ENCODE measurements around the gene ASPG. TPM values are rescaled to one million over a fixed set of nuclear protein-coding genes. Genes with fewer than 3 reads are reported as not detected.

Gene ASPG
- total and polyA plus RNA-seq, 2 experiments from 2014 or later: not detected

DNA sequence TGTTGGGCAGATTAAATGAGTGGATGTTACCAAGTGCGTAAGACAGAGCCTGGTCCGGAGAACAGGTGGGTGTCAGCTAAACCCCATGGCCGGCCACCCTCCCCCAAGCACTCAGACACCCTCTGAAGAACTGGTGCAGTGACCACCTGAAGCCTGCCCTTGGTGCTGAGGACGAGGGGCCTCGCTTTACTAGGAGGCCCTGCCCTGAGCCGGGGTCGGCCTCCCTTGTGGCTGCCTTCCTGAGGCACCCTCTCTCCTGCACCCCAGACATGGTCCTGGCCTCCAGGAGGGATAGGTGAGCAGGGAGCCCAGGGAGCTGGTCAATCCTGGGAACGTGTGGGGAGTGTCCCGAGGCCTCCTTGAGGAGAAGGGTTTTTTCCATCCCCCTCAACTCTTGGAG is 48.0 kb downstream of the ASPG start:
- H3K36me3 ChIP-seq (ENCODE audit: low read depth): no peaks in the 10 kb centered on the region
- WGBS, 2 experiments (ENCODE audit: low coverage in 1 of 2, low lambda C conversion rate in 2 of 2, missing lambda C conversion rate in 2 of 2): 51 to 56% methylated on average over 9 of the region's 9 CpGs
- H2AFZ ChIP-seq: no peak overlapping the region
- H3K9ac ChIP-seq: no peak overlapping the region
- no peaks in the 10 kb centered on the region for H4K20me1 ChIP-seq (ENCODE audit: insufficient read depth)
- H3K27me3 ChIP-seq (replicated peaks; ENCODE audit: insufficient read depth): peaks cover 10% of the 10 kb centered on the region; the same call in 1 of the 2 replicates
- TF ChIP-seq EZH2 (IDR thresholded peaks at IDR 0.05; ENCODE audit: insufficient read depth, poor library complexity, severe bottlenecking) (no peak), EZH2phosphoT487 (IDR thresholded peaks at IDR 0.05; ENCODE audit: insufficient read depth, low read depth) (no peak)
- no peaks in the 10 kb centered on the region for H3K9me3 ChIP-seq (ENCODE audit: low read depth)
- H3K9me2 ChIP-seq (ENCODE audit: insufficient read depth): no peaks in the 10 kb centered on the region
- H3K4me3 ChIP-seq: no peak overlapping the region
- no peaks in the 10 kb centered on the region for H3K4me1 ChIP-seq (ENCODE audit: insufficient read depth)
- H3K79me2 ChIP-seq (ENCODE audit: insufficient read depth): no peaks in the 10 kb centered on the region
- DNase-seq: no peak
- in situ Hi-C loops (cut with MboI): loop anchor here (10.0 kb wide), 2 partner anchors 431 to 511 kb away; no protein-coding TSS in a partner anchor
- H3K4me2 ChIP-seq (ENCODE audit: unreplicated experiment): no peak overlapping the region
- H3F3A ChIP-seq (ENCODE audit: insufficient read depth): no peaks in the 10 kb centered on the region
- no peak overlapping the region for H3K27ac ChIP-seq

DNA sequence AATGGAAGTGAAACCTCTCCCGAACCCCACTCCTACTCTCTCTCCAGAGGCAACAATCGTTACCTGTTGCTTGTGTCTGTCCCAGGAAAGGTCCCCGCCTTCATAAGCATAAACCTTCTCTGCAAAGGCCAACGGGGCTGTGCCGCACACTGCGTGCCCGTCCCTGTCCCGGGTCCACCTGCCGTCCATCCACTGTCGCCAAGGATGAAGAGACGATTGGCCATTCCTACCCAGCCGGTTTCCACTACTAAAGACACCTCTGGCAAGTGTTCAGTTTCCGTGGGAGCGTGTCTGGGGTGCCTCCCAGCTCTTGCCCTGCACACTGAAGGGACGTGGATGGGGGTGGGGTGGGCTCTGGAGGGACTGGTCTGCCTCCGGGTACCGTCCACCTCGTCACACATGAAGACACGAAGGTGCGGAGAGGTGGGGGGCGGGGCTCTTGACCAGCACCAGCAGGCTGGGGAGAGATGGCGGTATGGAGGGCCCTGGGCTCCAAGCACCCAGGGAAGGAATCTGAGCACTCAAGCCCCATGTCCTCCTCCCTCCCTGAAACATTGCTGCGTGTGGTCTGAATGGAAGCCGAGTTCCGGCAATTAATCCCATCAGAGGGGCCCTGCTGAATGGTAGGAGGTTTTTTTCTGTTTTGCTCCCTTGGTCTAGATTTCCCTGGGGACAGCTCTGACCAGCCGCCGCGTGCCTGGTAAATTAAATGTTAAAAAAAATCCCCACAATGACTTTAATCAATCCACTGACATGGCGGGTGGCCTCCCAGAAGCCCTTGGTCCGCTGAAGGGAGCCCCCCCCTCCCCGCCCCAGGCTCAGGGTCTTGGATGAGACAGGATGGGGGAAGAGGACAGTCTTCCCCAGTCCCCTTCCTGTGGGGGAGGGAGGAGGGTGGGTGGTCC is 48.8 kb downstream of the ASPG start:
- Histone ChIP-seq H3K4me3 (no peak overlapping the region), H3K36me3 (ENCODE audit: low read depth) (no peaks in the 10 kb centered on the region), H3K4me1 (ENCODE audit: insufficient read depth) (no peaks in the 10 kb centered on the region), H4K20me1 (ENCODE audit: insufficient read depth) (no peaks in the 10 kb centered on the region), H3K9me3 (ENCODE audit: low read depth) (no peaks in the 10 kb centered on the region), H3F3A (ENCODE audit: insufficient read depth) (no peaks in the 10 kb centered on the region), H3K27ac (no peak overlapping the region), H3K9ac (no peak overlapping the region), H2AFZ (no peak overlapping the region), H3K9me2 (ENCODE audit: insufficient read depth) (no peaks in the 10 kb centered on the region), H3K4me2 (ENCODE audit: unreplicated experiment) (no peak overlapping the region), H3K27me3 (replicated peaks; ENCODE audit: insufficient read depth) (peaks cover 10% of the 10 kb centered on the region; the same call in 1 of the 2 replicates), H3K79me2 (ENCODE audit: insufficient read depth) (no peaks in the 10 kb centered on the region)
- in situ Hi-C loops (cut with MboI): loop anchor here (10.0 kb wide), 2 partner anchors 430 to 510 kb away; no protein-coding TSS in a partner anchor
- TF ChIP-seq EZH2 (IDR thresholded peaks at IDR 0.05; ENCODE audit: insufficient read depth, poor library complexity, severe bottlenecking): no peak
- no peak for TF ChIP-seq EZH2phosphoT487 (IDR thresholded peaks at IDR 0.05; ENCODE audit: insufficient read depth, low read depth)
- WGBS, 2 experiments (ENCODE audit: low coverage in 1 of 2, low lambda C conversion rate in 2 of 2, missing lambda C conversion rate in 2 of 2): 49 to 60% methylated on average over 24 to 31 of the region's 31 CpGs
- no peak for DNase-seq

DNA sequence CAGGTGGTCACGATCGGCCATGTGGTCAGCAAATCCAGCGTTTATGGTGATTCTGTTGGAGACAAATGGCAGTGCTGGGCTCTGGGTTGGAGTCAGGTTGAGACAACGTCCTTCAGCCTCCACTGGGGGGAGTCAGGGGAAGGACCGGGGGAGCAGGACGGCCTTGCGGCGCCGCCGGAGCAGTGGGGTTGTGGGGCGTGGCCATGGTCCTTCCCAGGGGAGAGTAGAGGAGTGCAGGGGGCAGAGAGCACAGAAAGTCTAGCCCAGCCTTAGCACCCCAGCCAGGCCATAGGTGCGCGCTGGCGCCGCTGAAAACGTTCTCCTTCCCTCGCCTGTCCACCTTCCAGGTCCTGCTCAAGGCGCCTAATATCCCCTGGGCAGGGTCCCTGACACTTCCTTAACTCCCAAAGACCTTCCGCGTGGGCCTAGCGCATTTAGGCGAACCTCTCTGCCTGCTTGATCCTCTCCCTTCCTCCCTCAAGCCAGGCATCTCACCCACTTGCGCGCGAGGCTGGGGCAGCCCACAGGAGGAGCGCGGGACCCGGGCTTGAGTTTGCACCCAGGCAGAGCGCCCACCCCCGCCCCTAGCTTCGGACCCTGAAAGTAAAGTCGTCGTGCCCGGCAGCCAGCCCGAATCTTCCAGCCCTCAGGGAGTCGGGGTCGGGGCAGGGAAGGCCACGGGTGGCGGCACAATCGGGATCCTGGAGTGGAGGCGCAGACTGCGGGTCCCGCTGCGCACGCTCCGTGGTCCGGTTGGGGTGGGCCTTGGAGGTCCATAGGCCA is 49.8 kb downstream of the ASPG start:
- Histone ChIP-seq H4K20me1 (ENCODE audit: insufficient read depth) (no peaks in the 10 kb centered on the region), H3K4me3 (no peak overlapping the region), H3K4me2 (ENCODE audit: unreplicated experiment) (no peak overlapping the region), H2AFZ (no peak overlapping the region), H3K27me3 (replicated peaks; ENCODE audit: insufficient read depth) (peaks cover 10% of the 10 kb centered on the region; the same call in 1 of the 2 replicates), H3K9me2 (ENCODE audit: insufficient read depth) (no peaks in the 10 kb centered on the region), H3K9ac (no peak overlapping the region), H3K9me3 (ENCODE audit: low read depth) (no peaks in the 10 kb centered on the region), H3K27ac (no peak overlapping the region), H3F3A (ENCODE audit: insufficient read depth) (no peaks in the 10 kb centered on the region), H3K79me2 (ENCODE audit: insufficient read depth) (no peaks in the 10 kb centered on the region), H3K4me1 (ENCODE audit: insufficient read depth) (no peaks in the 10 kb centered on the region), H3K36me3 (ENCODE audit: low read depth) (no peaks in the 10 kb centered on the region)
- in situ Hi-C loops (cut with MboI): loop anchor here (10.0 kb wide), 2 partner anchors 429 to 509 kb away; no protein-coding TSS in a partner anchor
- no peak for TF ChIP-seq EZH2phosphoT487 (IDR thresholded peaks at IDR 0.05; ENCODE audit: insufficient read depth, low read depth)
- TF ChIP-seq EZH2 (IDR thresholded peaks at IDR 0.05; ENCODE audit: insufficient read depth, poor library complexity, severe bottlenecking): peak; percentile 69
- peak; percentile 34 for DNase-seq
- 17 to 21% methylated on average over 47 of the region's 47 CpGs for WGBS, 2 experiments (ENCODE audit: low coverage in 1 of 2, low lambda C conversion rate in 2 of 2, missing lambda C conversion rate in 2 of 2)

DNA sequence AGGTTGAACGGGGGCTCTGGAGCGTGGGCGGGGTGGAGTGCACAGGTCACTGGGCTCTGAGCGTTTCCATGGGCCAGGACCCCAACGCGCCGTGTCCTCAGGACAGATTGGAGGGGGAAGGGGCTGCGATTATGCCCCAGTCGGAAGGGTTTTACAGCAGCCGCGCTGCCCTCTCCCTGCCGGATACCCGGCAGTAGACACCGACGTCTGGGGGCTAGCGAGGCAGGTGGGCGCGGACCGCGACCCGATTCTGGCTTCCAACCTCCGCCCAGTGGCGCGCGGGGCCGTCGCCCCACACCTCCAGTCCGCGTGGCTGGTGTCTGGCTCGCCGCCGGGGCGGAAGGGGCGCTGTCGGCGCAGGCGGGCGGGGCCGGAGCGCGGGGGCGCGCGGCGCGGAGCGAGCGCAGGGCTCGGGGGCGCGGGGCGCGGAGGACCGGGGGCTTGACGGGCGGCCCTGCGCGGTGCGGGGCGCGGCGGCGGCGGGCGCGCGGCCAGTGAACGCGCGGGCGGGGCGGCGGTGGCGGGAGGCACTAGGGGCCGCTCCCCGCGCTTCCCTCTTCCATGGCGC is 50.5 kb downstream of the ASPG start:
- Histone ChIP-seq H3K27me3 (replicated peaks; ENCODE audit: insufficient read depth) (peaks cover 10% of the 10 kb centered on the region; the same call in 1 of the 2 replicates), H3K9ac (no peak overlapping the region), H3K79me2 (ENCODE audit: insufficient read depth) (no peaks in the 10 kb centered on the region), H3K4me3 (no peak overlapping the region), H3K9me3 (ENCODE audit: low read depth) (no peaks in the 10 kb centered on the region), H3K4me1 (ENCODE audit: insufficient read depth) (no peaks in the 10 kb centered on the region), H3K4me2 (ENCODE audit: unreplicated experiment) (no peak overlapping the region), H3K27ac (no peak overlapping the region), H3K36me3 (ENCODE audit: low read depth) (no peaks in the 10 kb centered on the region), H4K20me1 (ENCODE audit: insufficient read depth) (no peaks in the 10 kb centered on the region), H2AFZ (no peak overlapping the region), H3F3A (ENCODE audit: insufficient read depth) (no peaks in the 10 kb centered on the region), H3K9me2 (ENCODE audit: insufficient read depth) (no peaks in the 10 kb centered on the region)
- peak; percentile 0 for TF ChIP-seq EZH2 (IDR thresholded peaks at IDR 0.05; ENCODE audit: insufficient read depth, poor library complexity, severe bottlenecking)
- TF ChIP-seq EZH2phosphoT487 (IDR thresholded peaks at IDR 0.05; ENCODE audit: insufficient read depth, low read depth): no peak
- WGBS, 2 experiments (ENCODE audit: low coverage in 1 of 2, low lambda C conversion rate in 2 of 2, missing lambda C conversion rate in 2 of 2): 7% methylated on average over 22 to 27 of the region's 78 CpGs
- in situ Hi-C loops (cut with MboI): loop anchor here (10.0 kb wide), 2 partner anchors 429 to 509 kb away; no protein-coding TSS in a partner anchor
- DNase-seq: no peak

Measured in GM23248 (cell line).